Left cardiac atrium (tissue), 4 donors: ENCODE results near the gene NRDC. TPM values are rescaled to one million over a fixed set of nuclear protein-coding genes. Genes with fewer than 3 reads are reported as not detected.

ENCODE experiments used
- ATAC-seq, 2 donors: fragments of 200-7000 bp; cut with Tn5 transposase; one replicate each; pipeline ENCODE4 v1.9.1; 2020; ENCODE audit warnings: mild to moderate bottlenecking in 2 of 2, moderate library complexity in 2 of 2
- DNase-seq: peaks from one replicate; pipeline ENCODE4 v3.0.0-alpha.2; 2020
- intact Hi-C, 2 donors: fragments of 100-400 bp; cut with DNase I; formaldehyde crosslinking; loops; one replicate each; pipeline versions ENCODE4 v1.14.1 to v1.15.1; 2022 to 2023
- long read RNA-seq: library from polyadenylated mRNA; unstranded; transcript quantifications from one replicate; pipeline ENCODE4 v2.0.0, GENCODE V29; 2021
- total RNA-seq, 2 donors: library from RNA; stranded (reverse); fragmentation: NEBNext Ultra II Directional; extraction: Animal tissue kit (Norgen Biotek cat#: 25700); gene quantifications; one replicate each; pipeline ENCODE4 v1.2.1, GENCODE V29; 2021
- donor health status: DM: no; HTN: yes; CAD: no.
- donor health status: DM: no; HTN: yes; CAD: no; lungs with severe emphysema.
- donor health status: DM: yes; HTN: yes; CAD: no.
- donor health status: Dilated cardiomyopathy.

The NRDC gene
- 100 to 1,000 TPM; 120 to 136 TPM for total RNA-seq
- long read RNA-seq, transcript NRDC-201 (31 exons, 3,691 nt) = major isoform, 82 of 124 reads
- long read RNA-seq, transcript NRDC-202 (33 exons, 3,895 nt) = minor isoform, 7 of 124 reads
- long read RNA-seq, partial matches to known transcripts = 20 of 124 reads
- long read RNA-seq, other reads (novel, unspliced or antisense) = 13 of 124 reads

GRCh38 chr1:51878616-51879336 lies at the start of gene NRDC:
Gene NRDC (minus strand): TSS chr1:51878727. CDS start chr1:51878615, 112 bp downstream.
- DNase-seq = peak; percentile 100
- intact Hi-C loops = no loop called here

GRCh38 chr1:51927029-51927428 lies 48.5 kb upstream of the NRDC start:
- intact Hi-C loops = no loop called here
- ATAC-seq = no peak
- DNase-seq = no peak

More at GRCh38 chr1:51878616-51879336, at the start of gene NRDC:
- ATAC-seq = peak; percentile 97 to 98

GRCh38 chr1:51926171-51926812 lies 47.8 kb upstream of the NRDC start:
- DNase-seq = no peak
- no peak for ATAC-seq
- intact Hi-C loops = no loop called here

GRCh38 chr1:51924455-51924854 lies 45.9 kb upstream of the NRDC start:
- intact Hi-C loops = no loop called here
- DNase-seq (no peak), ATAC-seq (no peak)

GRCh38 chr1:51922040-51922439 lies 43.5 kb upstream of the NRDC start:
- intact Hi-C loops = no loop called here
- DNase-seq (no peak), ATAC-seq (no peak)

- ATAC-seq = no peak
- DNase-seq = no peak
- intact Hi-C loops = no loop called here
Observed at GRCh38 chr1:51920130-51920529, 41.6 kb upstream of the NRDC start.

GRCh38 chr1:51919684-51920083 lies 41.2 kb upstream of the NRDC start:
- DNase-seq (no peak), ATAC-seq (no peak)
- intact Hi-C loops = no loop called here

- intact Hi-C loops = no loop called here
- no peak for DNase-seq
- ATAC-seq = no peak
Observed at GRCh38 chr1:51916587-51917405, 38.3 kb upstream of the NRDC start.

GRCh38 chr1:51915951-51916350 lies 37.4 kb upstream of the NRDC start:
- intact Hi-C loops = no loop called here
- no peak for ATAC-seq
- no peak for DNase-seq

GRCh38 chr1:51912881-51913280 lies 34.4 kb upstream of the NRDC start:
- intact Hi-C loops = no loop called here
- DNase-seq (no peak), ATAC-seq (no peak)

- ATAC-seq = no peak
- intact Hi-C loops = no loop called here
- no peak for DNase-seq
Observed at GRCh38 chr1:51910221-51911000, 31.9 kb upstream of the NRDC start.

GRCh38 chr1:51908499-51908898 lies 30.0 kb upstream of the NRDC start:
- intact Hi-C loops = no loop called here
- DNase-seq (no peak), ATAC-seq (no peak)

GRCh38 chr1:51907079-51907702 lies 28.7 kb upstream of the NRDC start:
- ATAC-seq (no peak), DNase-seq (no peak)
- intact Hi-C loops = no loop called here

GRCh38 chr1:51906306-51907078 lies 28.0 kb upstream of the NRDC start:
- intact Hi-C loops = no loop called here
- no peak for ATAC-seq
- DNase-seq = no peak

- ATAC-seq (no peak), DNase-seq (no peak)
- intact Hi-C loops = no loop called here
Observed at GRCh38 chr1:51902456-51902855, 23.9 kb upstream of the NRDC start.

GRCh38 chr1:51901151-51901550 lies 22.6 kb upstream of the NRDC start:
- no peak for ATAC-seq
- intact Hi-C loops = no loop called here
- no peak for DNase-seq

- intact Hi-C loops = loop anchor here in 1 of 2 donors (10.0 kb wide), 1 partner anchor 106 kb away; no protein-coding TSS in a partner anchor
- ATAC-seq (no peak), DNase-seq (no peak)
Observed at GRCh38 chr1:51899022-51899421, 20.5 kb upstream of the NRDC start.
